Right lobe of liver (tissue), 6 donors: ENCODE data around the gene BANP. TPM values are rescaled to one million over a fixed set of nuclear protein-coding genes. Genes with fewer than 3 reads are reported as not detected.
"Not testable (repeated sequence)": the region's sequence is repeated elsewhere in the genome, so short reads cannot be mapped to it uniquely, and the experiment has no call there.

Source experiments
- ATAC-seq, 4 donors: fragments of 200-7000 bp; cut with Tn5 transposase; one replicate each; pipeline ENCODE4 v1.9.1; 2020; ENCODE audit warnings: mild to moderate bottlenecking in 4 of 4, moderate library complexity in 4 of 4
- DNase-seq, 3 donors: peaks; one replicate each; pipeline ENCODE4 v3.0.0-alpha.2; 2020
- H3K27ac ChIP-seq, 3 donors: fragments of 200-600 bp; one replicate each; pipeline ENCODE4 v1.8.0; 2022
- H3K27me3 ChIP-seq, 2 donors: fragments of 200-600 bp; one replicate each; pipeline ENCODE4 v1.8.0; 2022
- H3K36me3 ChIP-seq, 4 donors: fragments of 200-600 bp; sonication (generic) in 1 of 4; one replicate each; pipeline versions ENCODE4 v1.5.1 to v1.8.0; 2017 to 2022; ENCODE audit warnings: control low read depth in 1 of 4
- H3K4me1 ChIP-seq, 4 donors: fragments of 200-600 bp; sonication (generic) in 1 of 4; one replicate each; pipeline versions ENCODE4 v1.5.1 to v1.8.0; 2017 to 2022; ENCODE audit warnings: control low read depth in 1 of 4
- H3K4me3 ChIP-seq, 3 donors: fragments of 200-600 bp; one replicate each; pipeline ENCODE4 v1.8.0; 2022
- H3K9me3 ChIP-seq, 4 donors: fragments of 200-600 bp; sonication (generic) in 1 of 4; one replicate each; pipeline versions ENCODE4 v1.5.1 to v1.8.0; 2017 to 2022; ENCODE audit warnings: control low read depth in 1 of 4
- POLR2A ChIP-seq: fragments of 450-650 bp; IDR thresholded peaks from one replicate; pipeline ENCODE4 v1.6.1; 2017; ENCODE audit warnings: antibody characterized with exemption, mild to moderate bottlenecking
- WGBS: methylation state at CpG from one replicate; pipeline ENCODE4 v1.1.6; 2018; ENCODE audit warnings: low coverage, low lambda C conversion rate; ENCODE audit not compliant: insufficient coverage; ENCODE audit errors: missing lambda C conversion rate; 5-methylcytosine and 5-hydroxymethylcytosine counted together
- intact Hi-C, 2 donors: fragments of 100-400 bp; cut with DNase I; formaldehyde crosslinking; loops; one replicate each; pipeline versions ENCODE4 v1.11.2 to v1.14.1; 2022
- total RNA-seq, 6 experiments: library from RNA; depleted of rRNA in 2 of 6; stranded (reverse); fragments of >200 nt in 2 of 6; fragmentation: NEBNext Ultra II Directional in 3 of 6; extraction: Animal tissue kit (Norgen Biotek cat#: 25700) in 3 of 6; gene quantifications; one replicate each; pipeline versions ENCODE4 v1.1.0 to v1.2.4, GENCODE V29; 2016 to 2023
- TF ChIP-seq, protein P1 (sequence below), 4 donors: fragments of 200-600 bp in 3 of 4; fragments of 450-650 bp in 1 of 4; IDR thresholded peaks; one replicate each; pipeline versions ENCODE4 v1.5.1 to v1.8.0; 2016 to 2022; ENCODE audit warnings: antibody characterized with exemption in 4 of 4, mild to moderate bottlenecking in 2 of 4
- donor health status: DM: no; HTN: yes; CAD: no.
- donor health status: DM: no; HTN: no; CAD: no.
- donor health status: DM: no; HTN: no; CAD: no.
- donor health status: DM: no; HTN: yes; CAD: no.
- donor health status: DM: no; HTN: yes; CAD: no.

The BANP gene
- total RNA-seq, 6 experiments from 2014 or later: 11.2 to 20.7 (median 18.8) TPM

DNA sequence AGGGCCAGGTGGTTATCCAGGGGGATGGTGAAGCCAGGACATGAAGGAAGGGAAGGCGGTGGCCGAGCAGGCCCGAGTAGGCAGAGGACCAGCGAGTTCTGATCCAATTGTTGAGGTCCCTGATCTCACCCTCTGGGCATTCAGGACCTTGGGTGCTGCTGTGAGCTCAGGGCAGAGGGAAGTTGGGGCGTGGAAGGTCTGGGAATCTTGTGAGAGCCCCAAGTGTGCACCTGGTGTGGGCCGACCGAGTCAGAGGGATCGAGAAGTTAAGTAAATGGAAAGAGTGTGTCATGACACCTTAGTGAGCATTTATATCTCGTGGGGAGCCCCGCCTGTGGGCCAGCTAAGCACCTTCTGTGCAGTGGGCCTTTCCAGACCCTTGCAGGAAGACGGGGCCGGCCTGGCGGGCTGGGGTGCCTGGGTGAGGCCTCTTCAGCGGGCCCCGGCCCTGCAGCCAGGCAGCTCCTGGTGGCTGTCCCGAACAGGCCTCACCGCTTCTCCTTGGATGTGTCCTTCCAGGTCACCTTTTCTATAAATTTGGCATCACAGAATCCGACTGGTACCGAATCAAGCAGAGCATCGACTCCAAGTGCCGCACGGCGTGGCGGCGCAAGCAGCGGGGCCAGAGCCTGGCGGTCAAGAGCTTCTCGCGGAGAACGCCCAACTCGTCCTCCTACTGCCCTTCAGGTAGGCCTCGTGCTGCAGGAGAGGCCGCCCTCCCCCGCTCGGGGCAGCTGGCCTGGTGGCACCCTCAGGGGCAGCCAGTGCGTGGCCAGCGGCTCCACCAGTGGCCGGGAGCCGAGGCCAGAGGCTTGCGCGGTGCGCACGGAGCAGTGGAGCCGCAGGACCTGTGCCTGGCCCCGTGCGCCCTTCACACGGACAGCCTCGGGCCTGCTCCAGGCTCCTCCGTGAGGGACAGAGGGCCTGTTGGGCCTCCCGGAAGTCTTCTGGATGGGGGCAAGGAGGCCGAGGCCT, 76.0 kb downstream of the BANP start:
- Histone ChIP-seq H3K9me3 (no peaks in the 10 kb centered on the region), H3K4me3 (no peak overlapping the region), H3K4me1 (no peaks in the 10 kb centered on the region), H3K27ac (no peak overlapping the region), H3K27me3 (no peaks in the 10 kb centered on the region), H3K36me3 (peaks cover 0 to 16% (median under 1%) of the 10 kb centered on the region in 4 donors)
- WGBS: 94% methylated on average over 25 of the region's 51 CpGs
- no peak for TF ChIP-seq POLR2A
- TF ChIP-seq, protein P1, sequence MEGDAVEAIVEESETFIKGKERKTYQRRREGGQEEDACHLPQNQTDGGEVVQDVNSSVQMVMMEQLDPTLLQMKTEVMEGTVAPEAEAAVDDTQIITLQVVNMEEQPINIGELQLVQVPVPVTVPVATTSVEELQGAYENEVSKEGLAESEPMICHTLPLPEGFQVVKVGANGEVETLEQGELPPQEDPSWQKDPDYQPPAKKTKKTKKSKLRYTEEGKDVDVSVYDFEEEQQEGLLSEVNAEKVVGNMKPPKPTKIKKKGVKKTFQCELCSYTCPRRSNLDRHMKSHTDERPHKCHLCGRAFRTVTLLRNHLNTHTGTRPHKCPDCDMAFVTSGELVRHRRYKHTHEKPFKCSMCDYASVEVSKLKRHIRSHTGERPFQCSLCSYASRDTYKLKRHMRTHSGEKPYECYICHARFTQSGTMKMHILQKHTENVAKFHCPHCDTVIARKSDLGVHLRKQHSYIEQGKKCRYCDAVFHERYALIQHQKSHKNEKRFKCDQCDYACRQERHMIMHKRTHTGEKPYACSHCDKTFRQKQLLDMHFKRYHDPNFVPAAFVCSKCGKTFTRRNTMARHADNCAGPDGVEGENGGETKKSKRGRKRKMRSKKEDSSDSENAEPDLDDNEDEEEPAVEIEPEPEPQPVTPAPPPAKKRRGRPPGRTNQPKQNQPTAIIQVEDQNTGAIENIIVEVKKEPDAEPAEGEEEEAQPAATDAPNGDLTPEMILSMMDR (IDR thresholded peaks at IDR 0.05): no peak
- intact Hi-C loops: no loop called here
- DNase-seq (no peak), ATAC-seq (peak in 1 of 4 donors; percentile 18)

DNA sequence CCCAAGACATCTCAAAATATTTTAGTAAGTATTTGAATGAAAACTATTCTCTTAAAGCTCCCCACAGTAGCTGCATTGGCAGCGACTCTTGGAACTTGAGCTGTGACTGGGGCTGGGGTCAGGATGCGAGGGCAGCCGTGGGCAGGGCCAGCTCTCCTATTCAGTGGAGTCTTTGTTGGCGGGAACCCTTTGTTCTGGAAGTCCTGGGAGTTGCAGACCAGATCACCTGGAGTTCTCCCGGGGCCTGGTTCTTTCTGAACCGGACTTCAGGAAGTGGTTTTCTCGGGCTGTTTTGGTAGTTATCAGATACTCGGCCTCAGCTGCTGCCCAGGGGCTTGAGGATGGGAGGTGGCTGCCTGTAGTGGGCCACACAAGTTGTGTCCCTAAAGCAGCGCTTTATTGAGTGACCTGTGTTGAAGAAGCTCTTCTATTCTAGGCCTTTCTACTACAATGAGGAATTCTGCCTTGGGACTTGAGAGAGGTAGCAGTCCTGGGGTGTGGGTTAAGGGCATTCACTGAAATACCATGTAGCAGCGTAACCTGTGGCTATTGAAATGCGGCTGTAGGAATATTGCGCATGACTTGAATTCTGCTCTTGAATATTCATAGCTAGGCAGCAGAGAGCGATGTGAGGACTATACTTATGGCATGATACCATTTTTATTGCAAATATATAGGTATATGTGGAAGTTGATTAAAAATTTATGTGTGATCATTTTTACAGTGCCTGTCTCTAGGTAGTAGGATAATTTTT, 77.1 kb downstream of the BANP start:
- ATAC-seq, H3K4me3 ChIP-seq, H3K4me1 ChIP-seq, H3K9me3 ChIP-seq, H3K27ac ChIP-seq, DNase-seq, intact Hi-C loops, H3K27me3 ChIP-seq: not testable (repeated sequence)
- WGBS: 83% methylated on average over 6 of the region's 13 CpGs
- H3K36me3 ChIP-seq: peaks cover 0 to 11% (median under 1%) of the 10 kb centered on the region in 4 donors

DNA sequence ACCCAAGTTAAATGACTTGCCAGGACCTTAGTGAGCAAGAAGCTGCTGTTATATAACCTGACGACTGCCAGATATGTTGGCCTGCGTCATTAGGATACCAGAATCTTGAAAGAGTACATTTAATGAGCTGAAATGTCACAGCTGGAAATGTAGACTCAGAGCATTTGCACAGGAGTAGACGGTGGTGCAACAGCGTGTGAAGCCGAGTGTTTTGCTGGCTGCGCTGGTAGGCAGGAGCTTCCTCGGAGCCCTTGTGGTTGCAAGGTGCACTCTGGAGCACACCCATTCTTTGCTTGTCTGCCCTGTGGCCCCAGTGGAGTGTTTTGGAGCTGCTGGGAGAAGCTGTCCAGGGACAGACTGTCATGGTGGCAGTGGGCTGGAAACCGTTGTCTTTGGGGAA, 79.3 kb downstream of the BANP start:
- Histone ChIP-seq H3K36me3 (peaks cover 0 to 15% (median 3%) of the 10 kb centered on the region in 4 donors), H3K27ac (no peak overlapping the region), H3K4me3 (no peak overlapping the region), H3K9me3 (no peaks in the 10 kb centered on the region), H3K27me3 (no peaks in the 10 kb centered on the region), H3K4me1 (no peaks in the 10 kb centered on the region)
- WGBS: 94% methylated on average over 6 of the region's 8 CpGs
- intact Hi-C loops: no loop called here
- DNase-seq (no peak), ATAC-seq (no peak)
- TF ChIP-seq, protein P1 (IDR thresholded peaks at IDR 0.05): no peak
- TF ChIP-seq POLR2A: no peak

DNA sequence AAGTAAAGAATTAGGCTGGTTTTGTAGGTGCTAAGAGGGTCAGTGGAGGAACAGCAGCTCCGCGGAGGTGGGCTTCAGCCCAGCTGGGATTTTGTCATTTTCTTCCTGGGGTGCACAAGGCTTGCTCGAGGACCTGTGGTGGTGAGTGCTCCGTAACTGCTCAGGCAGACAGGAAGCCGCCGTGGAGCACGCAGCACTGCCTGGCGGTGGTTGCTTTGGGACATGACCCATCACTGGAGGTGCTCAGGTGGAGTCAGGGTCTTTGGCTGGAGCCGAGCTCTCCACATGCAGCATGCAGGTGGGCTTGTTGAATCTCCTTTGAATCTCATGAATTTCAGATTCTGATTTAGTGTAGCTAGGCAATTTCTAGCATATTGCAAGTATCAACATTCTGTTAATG, 79.7 kb downstream of the BANP start:
- H3K9me3 ChIP-seq, H3K4me3 ChIP-seq, H3K27ac ChIP-seq, DNase-seq, H3K4me1 ChIP-seq, H3K27me3 ChIP-seq, intact Hi-C loops, ATAC-seq: not testable (repeated sequence)
- peaks cover 0 to 19% (median 5%) of the 10 kb centered on the region in 4 donors for H3K36me3 ChIP-seq
- WGBS: 100% methylated on average over 2 of the region's 9 CpGs

DNA sequence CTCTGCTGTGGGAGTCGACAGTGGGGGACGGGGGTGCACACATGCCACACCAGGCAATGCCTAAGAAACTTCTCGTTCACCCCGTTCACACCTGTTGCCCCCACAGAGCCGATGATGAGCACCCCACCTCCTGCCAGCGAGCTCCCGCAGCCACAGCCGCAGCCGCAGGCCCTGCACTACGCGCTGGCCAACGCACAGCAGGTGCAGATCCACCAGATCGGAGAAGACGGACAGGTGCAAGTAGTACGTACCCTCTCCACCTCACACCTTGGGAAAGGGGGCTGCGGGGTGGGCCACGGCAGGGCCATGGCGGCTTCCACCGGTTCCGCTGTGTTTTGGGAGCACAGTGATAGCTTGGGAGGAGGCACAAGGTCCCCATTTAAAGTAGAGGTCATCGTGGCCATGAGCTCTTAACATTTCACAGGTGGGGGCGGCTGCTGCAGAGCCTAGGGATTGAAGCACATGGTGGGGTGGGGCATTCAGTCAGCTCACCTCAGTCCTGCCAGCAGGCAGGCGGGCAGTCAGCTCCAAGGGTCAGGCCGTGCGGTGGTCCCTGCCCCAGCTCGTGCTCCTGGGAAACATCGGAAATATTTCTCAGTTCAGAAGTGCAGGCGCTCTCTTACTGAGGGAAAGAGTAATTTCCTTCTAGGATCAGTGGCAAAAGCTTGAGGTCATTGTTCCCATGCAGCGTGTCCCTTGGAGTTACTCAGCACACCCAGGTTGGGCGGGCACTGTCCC, 81.9 kb downstream of the BANP start:
- DNase-seq, H3K9me3 ChIP-seq, H3K4me1 ChIP-seq, H3K27me3 ChIP-seq, H3K4me3 ChIP-seq, H3K27ac ChIP-seq, intact Hi-C loops: not testable (repeated sequence)
- 83% methylated on average over 1 of the region's 30 CpGs for WGBS
- peak in 1 of 4 donors; percentile 15 for ATAC-seq
- peaks cover 0 to 15% (median 4%) of the 10 kb centered on the region in 4 donors for H3K36me3 ChIP-seq
